Right lobe of liver (tissue), 4 donors: ENCODE data around the gene ITPKA.

Source experiments
- POLR2A ChIP-seq: fragments of 450-650 bp; IDR thresholded peaks from one replicate; pipeline ENCODE4 v1.6.1; 2017; ENCODE audit warnings: antibody characterized with exemption, mild to moderate bottlenecking
- TF ChIP-seq, protein P1 (sequence below), 4 donors: fragments of 200-600 bp in 3 of 4; fragments of 450-650 bp in 1 of 4; IDR thresholded peaks; one replicate each; pipeline versions ENCODE4 v1.5.1 to v1.8.0; 2016 to 2022; ENCODE audit warnings: antibody characterized with exemption in 4 of 4, mild to moderate bottlenecking in 2 of 4
- donor health status: DM: no; HTN: no; CAD: no.
- donor health status: DM: no; HTN: no; CAD: no.
- donor health status: DM: no; HTN: yes; CAD: no.

DNA sequence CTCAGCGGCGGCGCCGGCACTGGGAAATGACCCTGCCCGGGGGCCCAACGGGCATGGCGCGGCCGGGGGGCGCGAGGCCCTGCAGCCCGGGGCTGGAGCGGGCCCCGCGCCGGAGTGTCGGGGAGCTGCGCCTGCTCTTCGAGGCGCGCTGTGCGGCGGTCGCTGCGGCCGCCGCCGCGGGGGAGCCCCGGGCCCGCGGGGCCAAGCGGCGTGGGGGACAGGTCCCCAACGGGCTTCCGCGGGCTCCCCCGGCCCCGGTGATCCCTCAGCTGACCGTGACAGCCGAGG, 172 bp downstream of the ITPKA start:
- TF ChIP-seq, protein P1, sequence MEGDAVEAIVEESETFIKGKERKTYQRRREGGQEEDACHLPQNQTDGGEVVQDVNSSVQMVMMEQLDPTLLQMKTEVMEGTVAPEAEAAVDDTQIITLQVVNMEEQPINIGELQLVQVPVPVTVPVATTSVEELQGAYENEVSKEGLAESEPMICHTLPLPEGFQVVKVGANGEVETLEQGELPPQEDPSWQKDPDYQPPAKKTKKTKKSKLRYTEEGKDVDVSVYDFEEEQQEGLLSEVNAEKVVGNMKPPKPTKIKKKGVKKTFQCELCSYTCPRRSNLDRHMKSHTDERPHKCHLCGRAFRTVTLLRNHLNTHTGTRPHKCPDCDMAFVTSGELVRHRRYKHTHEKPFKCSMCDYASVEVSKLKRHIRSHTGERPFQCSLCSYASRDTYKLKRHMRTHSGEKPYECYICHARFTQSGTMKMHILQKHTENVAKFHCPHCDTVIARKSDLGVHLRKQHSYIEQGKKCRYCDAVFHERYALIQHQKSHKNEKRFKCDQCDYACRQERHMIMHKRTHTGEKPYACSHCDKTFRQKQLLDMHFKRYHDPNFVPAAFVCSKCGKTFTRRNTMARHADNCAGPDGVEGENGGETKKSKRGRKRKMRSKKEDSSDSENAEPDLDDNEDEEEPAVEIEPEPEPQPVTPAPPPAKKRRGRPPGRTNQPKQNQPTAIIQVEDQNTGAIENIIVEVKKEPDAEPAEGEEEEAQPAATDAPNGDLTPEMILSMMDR (IDR thresholded peaks at IDR 0.05): no peak
- TF ChIP-seq POLR2A: no peak
